ENCODE data around the gene RNASEH2A.

RNASEH2A gene

GRCh38 chr19:12806242-12807081 lies at the start of gene RNASEH2A:
TSS of gene RNASEH2A (plus strand) at chr19:12806584. CDS start at chr19:12806674, 90 bp downstream.
- DNase-seq, result peak; percentile 84

GRCh38 chr19:12757544-12758274 lies 48.7 kb upstream of the RNASEH2A start:
- no peak for DNase-seq

DNA sequence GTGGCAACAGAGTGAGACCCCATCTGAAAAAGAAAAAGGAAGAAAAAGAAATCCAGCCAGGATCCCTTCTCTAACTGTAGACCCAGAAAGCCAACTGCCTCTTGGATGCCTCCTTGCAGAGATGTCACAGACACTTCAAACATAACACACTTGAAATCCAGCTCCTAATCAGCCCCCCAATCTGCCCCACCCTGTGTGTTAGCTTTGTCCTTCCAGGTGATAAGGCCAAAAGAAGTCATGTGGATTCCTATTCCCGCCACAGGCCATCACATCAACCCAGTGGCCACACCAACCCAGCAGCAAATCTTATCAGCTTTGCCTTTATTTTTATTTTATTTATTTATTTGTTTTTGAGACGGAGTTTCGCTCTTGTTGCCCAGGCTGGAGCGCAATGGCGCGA lies 46.7 kb upstream of the RNASEH2A start:
- DNase-seq, result no peak

GRCh38 chr19:12763100-12763499 lies 43.3 kb upstream of the RNASEH2A start:
- no peak for DNase-seq

GRCh38 chr19:12764698-12765097 lies 41.7 kb upstream of the RNASEH2A start:
- no peak for DNase-seq

GRCh38 chr19:12766051-12766521 lies 40.3 kb upstream of the RNASEH2A start:
- peak; percentile 51 for DNase-seq

DNA sequence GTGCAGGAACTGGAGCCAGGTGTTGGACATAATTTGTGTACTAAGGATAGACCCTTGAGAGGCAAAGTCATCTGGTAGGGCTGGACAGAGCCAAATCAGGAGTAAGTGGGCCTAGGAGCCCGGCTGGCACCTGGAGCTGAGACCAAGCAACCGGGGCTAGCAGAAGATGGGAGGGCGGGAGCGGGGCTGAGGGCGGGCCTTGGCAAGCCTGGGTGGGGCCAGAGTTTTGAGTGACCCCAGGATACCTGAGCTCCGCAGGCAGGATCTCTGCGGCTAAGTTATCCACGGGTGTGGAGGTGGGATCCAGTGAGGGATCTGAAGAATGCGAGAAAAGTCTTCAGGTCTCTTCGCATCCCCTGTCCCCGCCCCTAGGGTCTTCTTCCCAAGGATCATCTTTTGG lies 39.2 kb upstream of the RNASEH2A start:
- no peak for DNase-seq

GRCh38 chr19:12767666-12768065 lies 38.7 kb upstream of the RNASEH2A start:
- DNase-seq, result no peak

GRCh38 chr19:12769689-12770088 lies 36.7 kb upstream of the RNASEH2A start:
- DNase-seq, result no peak

GRCh38 chr19:12770922-12771321 lies 35.5 kb upstream of the RNASEH2A start:
- no peak for DNase-seq

- DNase-seq, result no peak
These were observed 34.1 kb upstream of the RNASEH2A start for GRCh38 chr19:12772323-12772722.

GRCh38 chr19:12773571-12773970 lies 32.8 kb upstream of the RNASEH2A start:
- DNase-seq, result no peak

DNA sequence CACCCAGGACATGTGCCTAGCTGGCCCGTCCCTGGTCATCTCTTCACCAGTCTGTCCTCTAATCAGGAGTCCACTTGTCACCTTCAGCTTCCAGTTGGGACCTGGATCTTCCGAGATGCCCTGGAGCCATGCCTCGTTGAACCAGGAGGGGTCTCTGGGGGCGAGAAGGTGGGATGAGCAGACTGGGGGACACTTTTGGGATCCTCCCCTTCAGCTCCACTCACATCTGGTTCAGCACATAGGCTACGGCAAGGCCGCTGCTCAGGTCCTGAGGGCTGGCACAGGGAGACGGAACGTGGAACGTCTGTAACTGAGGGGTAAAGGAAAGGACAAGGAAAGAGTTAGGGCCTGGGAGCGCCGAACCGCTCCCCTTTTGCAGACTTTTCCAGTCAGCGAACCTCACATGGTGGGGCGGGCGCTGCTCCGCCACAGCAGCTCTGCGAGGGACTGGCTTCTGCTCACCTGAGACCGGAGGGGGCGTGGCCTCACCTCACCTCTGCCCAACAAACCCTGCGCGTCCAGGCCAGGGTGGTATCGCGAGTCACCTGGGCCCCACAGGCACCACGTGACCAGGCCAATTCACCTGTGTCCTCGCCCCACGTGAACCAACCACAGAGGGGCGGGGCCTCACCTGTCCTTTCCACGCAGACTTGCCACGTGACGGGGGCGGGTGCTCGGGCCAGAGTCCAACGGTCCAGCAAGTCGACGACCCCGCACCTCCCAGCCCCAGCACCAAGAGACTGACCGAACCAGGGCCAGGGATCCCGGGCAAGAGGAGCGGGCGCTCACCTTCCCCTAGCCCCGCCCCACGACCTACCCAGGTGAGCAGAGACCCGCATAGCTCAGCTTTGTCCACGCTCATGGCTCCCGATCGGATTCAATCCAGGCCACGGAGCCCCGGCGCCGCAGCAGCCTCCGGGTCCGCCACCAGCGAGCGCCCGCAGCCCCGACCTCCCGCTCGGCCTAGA lies 31.5 kb upstream of the RNASEH2A start, which contains the start of gene HOOK2:
Gene HOOK2 (minus strand): TSS at position 965 of the 968 bp plus-strand sequence. CDS start 103 bp downstream, at position 862.
- DNase-seq, result peak; percentile 79

GRCh38 chr19:12777217-12778016 lies 29.0 kb upstream of the RNASEH2A start:
- DNase-seq, result peak; percentile 71

DNA sequence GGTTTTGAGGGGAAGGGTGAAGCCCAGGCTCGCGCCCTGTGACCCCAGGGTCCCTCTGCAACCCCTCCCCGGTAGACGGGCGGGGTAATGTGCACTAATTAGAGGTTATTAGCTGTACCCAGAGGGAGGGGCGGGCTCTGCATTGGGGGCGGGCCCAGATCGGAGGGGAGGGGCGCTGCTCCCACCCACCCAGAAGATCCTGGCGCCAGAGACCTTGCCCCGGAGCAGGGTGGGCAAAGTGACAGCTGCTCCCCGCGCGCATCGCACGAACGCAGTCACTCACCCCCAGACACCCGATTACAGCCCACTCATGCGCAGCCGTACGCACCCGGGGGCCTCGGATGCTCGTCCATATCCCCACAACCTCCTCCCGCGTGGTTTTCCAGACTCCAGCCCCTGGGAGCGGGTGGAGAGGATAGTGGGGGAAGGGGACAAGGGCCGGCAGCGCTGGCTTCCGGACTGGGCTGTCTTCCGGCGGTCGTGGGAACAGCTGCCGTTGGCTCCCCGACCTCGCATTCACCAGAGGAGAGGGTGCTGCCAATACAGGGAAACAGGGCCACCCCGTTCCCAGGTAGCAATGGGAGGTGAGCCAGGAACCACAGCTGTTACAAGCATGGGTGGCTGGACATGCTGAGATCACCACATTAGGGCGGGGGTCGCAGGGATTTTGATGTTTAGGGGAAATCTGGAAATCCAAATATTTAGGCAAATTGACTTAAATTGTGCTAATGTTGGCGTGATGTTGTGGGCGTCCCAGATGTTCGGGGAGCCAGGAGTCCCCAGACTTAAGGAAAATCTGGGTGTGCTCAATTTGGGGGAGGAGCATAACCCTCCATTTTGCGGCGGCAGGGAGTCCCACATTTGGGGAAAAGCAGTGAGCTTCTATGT lies 28.1 kb upstream of the RNASEH2A start:
- peak; percentile 79 for DNase-seq

DNA sequence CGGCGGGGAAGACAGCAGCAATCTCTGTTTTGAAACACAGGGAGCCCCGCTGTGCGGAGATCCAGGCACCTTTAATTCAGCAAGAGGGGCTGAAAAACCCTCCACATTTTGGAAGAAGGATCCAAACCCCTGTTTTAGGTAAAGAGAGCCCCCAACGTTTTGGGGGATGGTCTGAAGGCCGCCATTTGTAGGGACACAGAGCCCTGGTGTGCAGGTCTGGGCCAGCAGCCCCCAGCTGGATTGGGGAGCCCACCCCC lies 27.6 kb upstream of the RNASEH2A start:
- DNase-seq, result no peak

- no peak for DNase-seq
These were observed 27.0 kb upstream of the RNASEH2A start for GRCh38 chr19:12779162-12779993.

DNA sequence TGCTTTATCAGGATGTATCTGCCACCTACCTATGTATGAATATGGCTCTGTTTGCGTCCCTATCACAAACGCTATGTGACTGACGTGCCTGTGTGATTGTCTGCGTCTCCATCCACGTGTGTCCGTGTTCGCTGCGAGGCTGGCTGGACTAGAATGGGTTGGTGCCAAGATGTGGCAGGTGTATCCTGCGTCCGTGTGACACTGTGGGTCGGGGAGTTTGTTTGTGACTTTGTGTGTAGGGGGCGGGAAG lies 24.3 kb upstream of the RNASEH2A start:
- no peak for DNase-seq

DNA sequence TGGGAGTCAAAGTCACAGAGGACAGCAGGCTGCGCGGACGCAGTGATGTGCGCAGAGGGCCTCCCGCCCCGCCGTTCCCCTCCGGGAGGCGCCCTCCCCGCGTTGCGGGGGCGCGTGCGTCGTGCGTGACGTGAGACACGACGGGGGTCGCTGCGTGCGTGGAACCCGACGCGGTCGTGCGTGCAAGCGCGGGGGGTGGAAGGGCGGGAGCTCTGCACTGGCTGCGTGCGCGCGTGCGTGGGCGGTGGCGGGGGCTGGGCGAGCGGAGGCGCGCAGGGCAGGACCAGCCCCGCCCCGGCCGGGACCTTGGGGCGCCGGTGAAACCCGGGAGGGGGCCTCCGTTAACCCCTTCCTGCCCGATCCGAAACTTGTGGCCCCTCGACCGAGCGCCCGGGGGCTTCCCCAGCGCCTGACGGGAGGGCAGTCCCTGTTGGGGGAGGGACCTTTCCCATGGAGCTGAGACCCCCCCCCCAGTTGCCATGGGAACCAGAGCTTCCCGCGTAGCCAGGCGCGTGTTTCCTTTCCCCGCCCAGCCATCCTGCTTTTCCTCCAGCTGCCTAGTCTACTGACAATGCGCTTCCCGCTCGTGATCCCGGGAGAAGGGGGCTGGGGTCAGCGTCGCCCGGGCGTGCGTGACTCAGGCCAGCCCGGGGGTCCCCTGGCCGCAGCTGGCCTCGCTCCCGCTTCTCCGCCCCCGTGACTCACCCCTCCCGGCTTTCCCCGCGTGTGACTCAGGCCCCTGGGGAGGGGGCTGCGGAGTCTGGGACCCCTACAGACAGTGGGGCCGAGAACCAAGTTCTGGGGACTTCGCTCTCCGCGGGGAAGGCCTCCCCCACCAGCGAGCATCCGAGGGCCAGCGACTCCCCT lies 23.7 kb upstream of the RNASEH2A start:
- peak; percentile 43 for DNase-seq
